Spleen (tissue), 7 donors: ENCODE data around the gene AHRR.

Experiments used
- CTCF ChIP-seq, 11 experiments: fragments of 200-600 bp in 7 of 11; fragments of 450-650 bp in 4 of 11; sonication (generic) in 4 of 11; IDR thresholded peaks in 8 of 11; conservative IDR thresholded peaks in 3 of 11; 1 replicate in 7 of 11; 2 replicates in 4 of 11; pipeline versions ENCODE4 v1.4.0 to v1.8.0; 2016 to 2021; ENCODE audit warnings: antibody characterized with exemption in 11 of 11, inconsistent platforms in 4 of 11, mild to moderate bottlenecking in 1 of 11
- POLR2A ChIP-seq, 3 donors: fragments of 450-650 bp; IDR thresholded peaks; one replicate each; pipeline ENCODE4 v1.5.1; 2017; ENCODE audit warnings: antibody characterized with exemption in 3 of 3, mild to moderate bottlenecking in 1 of 3
- donor health status: DM: no; HTN: no; CAD: no; lungs with moderate emphysema.
- donor health status: DM: no; HTN: no; CAD: no.
- donor health status: DM: no; HTN: no; CAD: no.

GRCh38 chr5:335740-336038, 14.2 kb downstream of the AHRR start:
- TF ChIP-seq POLR2A (IDR thresholded peaks at IDR 0.05) (no peak), CTCF (IDR thresholded peaks at IDR 0.05 in 8 of 11, conservative IDR thresholded peaks at IDR 0.05 in 3 of 11) (no peak)
